GM20000 (cell line): ENCODE results near the gene ARSB.
"Not testable (repeated sequence)": the region's sequence is repeated elsewhere in the genome, so short reads cannot be mapped to it uniquely, and the experiment has no call there.

Source experiments
- DNase-seq: peaks from one replicate; pipeline ENCODE4 v3.0.0; 2012; ENCODE audit warnings: low spot score
- TF ChIP-seq, protein P1 (sequence below): IDR thresholded peaks from 2 replicates; pipeline ENCODE4 v1.5.1; 2012; ENCODE audit warnings: mild to moderate bottlenecking, control low read depth; ENCODE audit errors: extremely low read depth, missing control alignments

The ARSB gene

DNA sequence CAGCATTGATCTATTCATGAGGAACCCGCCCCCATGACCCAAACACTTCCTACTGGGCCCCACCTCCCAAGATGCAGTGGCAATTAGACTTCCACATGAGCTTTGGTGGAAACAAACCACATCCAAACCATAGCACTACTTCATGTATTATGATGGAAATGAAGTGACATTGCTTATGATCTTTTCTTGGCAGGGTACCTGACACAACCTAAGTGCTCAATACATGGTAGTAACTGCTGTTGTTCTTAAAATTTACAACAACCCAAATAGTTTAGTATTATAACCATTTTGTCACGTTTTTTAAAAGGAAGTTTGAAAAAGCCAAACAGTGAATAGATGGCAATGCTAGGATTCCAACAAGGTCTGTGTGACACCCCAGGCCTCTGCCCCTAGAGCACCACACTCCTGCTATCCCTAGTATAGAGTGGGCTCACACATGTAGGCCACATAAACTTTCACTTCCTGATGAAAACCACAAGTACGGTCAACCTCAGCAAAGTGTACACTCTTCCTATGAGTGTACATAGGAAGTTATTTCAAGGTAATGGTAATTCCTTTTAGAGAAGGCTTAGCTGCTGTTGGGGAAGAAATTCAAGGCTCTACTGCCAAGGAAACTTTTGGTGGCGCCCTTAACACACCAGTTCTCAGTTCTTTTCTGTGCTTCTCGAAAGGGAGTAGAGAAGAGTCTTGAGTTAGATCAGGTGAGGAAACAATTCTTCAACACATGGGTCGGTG lies 97.6 kb downstream of the ARSB start:
- peak; percentile 54 for DNase-seq
- TF ChIP-seq, protein P1, sequence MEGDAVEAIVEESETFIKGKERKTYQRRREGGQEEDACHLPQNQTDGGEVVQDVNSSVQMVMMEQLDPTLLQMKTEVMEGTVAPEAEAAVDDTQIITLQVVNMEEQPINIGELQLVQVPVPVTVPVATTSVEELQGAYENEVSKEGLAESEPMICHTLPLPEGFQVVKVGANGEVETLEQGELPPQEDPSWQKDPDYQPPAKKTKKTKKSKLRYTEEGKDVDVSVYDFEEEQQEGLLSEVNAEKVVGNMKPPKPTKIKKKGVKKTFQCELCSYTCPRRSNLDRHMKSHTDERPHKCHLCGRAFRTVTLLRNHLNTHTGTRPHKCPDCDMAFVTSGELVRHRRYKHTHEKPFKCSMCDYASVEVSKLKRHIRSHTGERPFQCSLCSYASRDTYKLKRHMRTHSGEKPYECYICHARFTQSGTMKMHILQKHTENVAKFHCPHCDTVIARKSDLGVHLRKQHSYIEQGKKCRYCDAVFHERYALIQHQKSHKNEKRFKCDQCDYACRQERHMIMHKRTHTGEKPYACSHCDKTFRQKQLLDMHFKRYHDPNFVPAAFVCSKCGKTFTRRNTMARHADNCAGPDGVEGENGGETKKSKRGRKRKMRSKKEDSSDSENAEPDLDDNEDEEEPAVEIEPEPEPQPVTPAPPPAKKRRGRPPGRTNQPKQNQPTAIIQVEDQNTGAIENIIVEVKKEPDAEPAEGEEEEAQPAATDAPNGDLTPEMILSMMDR, result no peak

DNA sequence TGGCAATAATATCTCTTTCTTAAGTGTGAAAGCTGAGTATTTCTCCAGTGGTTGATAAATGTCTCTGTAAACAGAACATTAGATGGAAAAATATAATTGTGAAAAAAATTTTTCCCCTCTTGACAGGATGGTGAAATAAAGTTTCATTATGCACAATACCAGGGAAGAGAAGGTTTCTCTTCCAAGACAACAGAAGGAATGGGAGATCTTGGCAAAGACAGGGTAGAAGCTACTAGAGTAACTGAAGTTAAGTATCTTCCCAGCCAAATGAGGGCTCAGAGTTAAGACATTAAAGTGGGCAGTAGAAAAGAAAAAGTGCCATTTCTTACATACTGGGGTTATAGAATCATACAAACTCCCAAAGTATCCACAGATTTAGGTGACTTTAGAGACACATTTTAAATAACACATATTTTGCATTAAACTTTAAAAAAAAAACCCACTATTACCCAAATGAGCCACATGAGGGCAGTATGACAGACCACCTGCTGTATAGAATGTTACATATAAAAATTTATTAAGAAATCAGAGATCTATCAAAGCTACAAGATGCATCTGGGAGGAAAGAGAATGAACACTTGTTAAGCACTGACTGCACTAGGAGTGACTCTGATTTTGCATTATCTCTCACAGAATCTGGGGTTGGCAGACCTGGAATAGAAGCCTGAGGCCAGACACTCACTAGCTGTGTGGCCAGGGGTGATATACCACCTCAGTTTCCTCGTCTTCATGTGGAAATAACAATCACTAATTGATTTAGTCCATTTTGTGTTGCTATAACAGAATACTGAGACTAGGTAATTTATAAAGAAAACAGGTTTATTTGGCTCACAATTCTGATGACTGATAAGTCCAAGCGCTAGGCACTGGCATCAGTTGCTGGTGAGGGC lies 98.5 kb downstream of the ARSB start:
- no peak for DNase-seq
- TF ChIP-seq, protein P1, result peak; percentile 33

DNA sequence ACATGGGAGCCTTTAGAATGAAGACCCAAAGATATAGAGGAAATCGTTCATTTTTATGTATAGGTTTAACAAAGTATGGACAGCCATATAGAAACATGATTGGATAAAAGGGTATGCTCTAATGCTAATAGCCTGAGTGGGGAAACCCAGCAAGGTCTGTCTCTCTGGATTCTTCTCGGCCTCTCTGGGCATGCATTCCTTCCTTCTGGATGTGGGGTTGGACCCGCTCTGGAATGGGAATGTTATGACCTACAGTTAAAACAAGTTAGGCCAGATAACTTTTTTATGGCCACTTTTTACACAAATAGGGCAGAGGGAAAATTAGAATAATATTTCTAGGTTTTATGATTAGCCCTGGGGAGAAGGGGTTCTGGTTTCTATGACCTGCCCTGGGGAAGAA lies 103.2 kb downstream of the ARSB start:
- TF ChIP-seq, protein P1, result no peak
- no peak for DNase-seq

DNA sequence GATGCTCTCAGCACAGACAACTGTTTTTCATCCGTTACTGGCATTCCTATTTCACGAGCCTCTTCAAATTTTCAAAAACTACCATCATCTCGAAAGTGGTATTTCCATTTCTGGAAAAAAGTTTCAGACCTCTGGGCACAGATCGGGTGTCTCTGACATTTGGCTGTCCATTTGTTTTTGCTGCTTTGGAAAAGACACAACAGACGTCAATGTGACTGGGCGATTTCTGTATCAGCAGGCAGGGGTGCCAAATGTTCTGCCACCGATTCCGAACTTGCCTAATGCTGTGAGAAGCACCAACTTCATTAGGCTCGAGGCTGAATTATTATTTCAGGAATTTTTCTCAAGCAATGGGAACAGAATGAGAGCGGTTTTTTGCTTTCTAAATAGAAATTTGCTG lies 105.6 kb downstream of the ARSB start:
- TF ChIP-seq, protein P1, result no peak
- DNase-seq, result no peak

DNA sequence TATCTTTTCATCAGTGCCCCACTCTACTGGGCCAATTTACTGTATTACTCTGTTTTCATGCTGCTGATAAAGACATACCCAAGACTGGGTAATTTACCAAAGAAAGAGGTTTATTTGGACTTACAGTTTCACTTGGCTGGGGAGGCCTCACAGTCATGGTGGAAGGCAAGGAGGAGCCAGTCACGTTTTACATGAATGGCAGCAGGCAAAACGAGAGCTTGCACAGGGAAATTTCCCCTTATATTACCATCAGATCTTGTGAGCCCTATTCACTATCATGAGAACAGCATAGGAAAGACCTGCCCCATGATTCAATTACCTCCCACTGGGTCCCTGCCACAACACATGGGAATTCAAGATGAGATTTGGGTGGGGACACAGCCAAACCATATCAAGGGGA lies 119.0 kb downstream of the ARSB start:
- not testable (repeated sequence) for DNase-seq

DNA sequence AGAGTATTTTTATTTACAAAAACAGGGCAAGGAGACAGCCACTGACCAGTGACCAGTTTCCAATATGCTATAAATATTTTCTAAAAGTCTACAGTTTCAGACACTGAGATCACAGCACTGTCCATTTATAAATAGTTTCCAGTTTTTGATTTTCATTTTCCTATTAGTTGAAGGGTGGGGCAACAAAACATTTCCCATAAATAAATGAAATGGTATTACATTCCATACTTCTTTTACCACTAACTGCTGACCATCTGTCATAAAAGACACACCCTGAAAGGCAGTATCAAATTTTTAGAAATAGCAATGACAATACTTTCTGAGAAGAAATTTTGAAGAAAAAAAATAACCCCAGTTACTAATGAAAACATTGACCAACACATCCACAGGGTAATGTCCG lies 126.7 kb downstream of the ARSB start:
- TF ChIP-seq, protein P1, result no peak
- no peak for DNase-seq

DNA sequence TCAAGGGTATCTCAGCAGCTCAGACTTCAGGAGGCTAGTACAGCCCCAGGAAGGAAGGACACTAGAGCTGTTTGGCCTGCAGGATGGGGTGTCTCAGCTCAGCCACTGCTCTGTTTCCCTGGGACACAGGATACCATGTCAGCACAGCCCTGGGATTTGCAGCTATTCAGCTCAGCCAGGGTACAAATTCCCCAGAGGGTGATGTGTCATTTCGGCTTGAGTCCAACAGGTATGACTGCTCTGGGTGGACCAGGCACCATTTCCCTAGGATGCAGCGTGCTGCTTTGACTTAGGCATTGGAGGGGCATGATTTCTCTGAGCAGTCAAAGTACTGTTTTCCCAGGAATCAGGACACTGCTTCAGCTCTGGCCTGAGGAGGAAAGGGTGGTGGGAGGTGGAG lies 130.1 kb downstream of the ARSB start:
- DNase-seq, result no peak
- TF ChIP-seq, protein P1, result no peak

DNA sequence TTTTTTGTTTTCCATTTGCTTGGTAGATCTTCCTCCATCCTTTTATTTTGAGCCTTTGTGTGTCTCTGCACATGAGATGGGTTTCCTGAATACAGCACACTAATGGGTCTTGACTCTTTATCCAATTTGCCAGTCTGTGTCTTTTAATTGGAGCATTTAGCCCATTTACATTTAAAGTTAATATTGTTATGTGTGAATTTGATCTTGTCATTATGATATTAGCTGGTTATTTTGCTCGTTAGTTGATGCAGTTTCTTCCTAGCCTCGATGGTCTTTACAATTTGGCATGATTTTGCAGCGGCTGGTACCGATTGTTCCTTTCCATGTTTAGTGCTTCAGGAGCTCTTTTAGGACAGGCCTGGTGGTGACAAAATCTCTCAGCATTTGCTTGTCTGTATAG lies 133.2 kb downstream of the ARSB start:
- not testable (repeated sequence) for DNase-seq
